BJ (cell line): ENCODE data around the gene PTPRG. TPM values are rescaled to one million over a fixed set of nuclear protein-coding genes. Genes with fewer than 3 reads are reported as not detected.

Source experiments
- CTCF ChIA-PET: fragments of 350-600 bp; formaldehyde crosslinking; extraction: SDS; loops from one replicate; lab custom pipeline; 2021; ENCODE audit warnings: antibody characterized with exemption, inconsistent platforms; lab: Yijun Ruan, JAX
- POLR2A ChIA-PET: fragments of 300-600 bp; sonication (Branson Sonifier 250); formaldehyde crosslinking; extraction: SDS; loops from one replicate; lab custom pipeline; 2021; ENCODE audit warnings: antibody characterized with exemption; lab: Charles Lee
- DNase-seq: peaks from one replicate; pipeline ENCODE4 v3.0.0-alpha.2; 2011; ENCODE audit warnings: low read depth
- H3K27me3 ChIP-seq: 2 replicates; pipeline ENCODE4 v1.6.0; 2011; ENCODE audit warnings: low read length; ENCODE audit not compliant: control insufficient read depth, insufficient read depth
- H3K36me3 ChIP-seq: 2 replicates; pipeline ENCODE4 v1.5.1; 2011; ENCODE audit warnings: low read length; ENCODE audit not compliant: control insufficient read depth, insufficient read depth
- H3K4me3 ChIP-seq: 2 replicates; pipeline ENCODE4 v1.5.1; 2011; ENCODE audit warnings: low read depth, mild to moderate bottlenecking, control low read depth, low read length
- polyA plus RNA-seq: library from polyadenylated mRNA; depleted of rRNA; stranded (reverse); fragments of >200 nt; gene quantifications from 2 replicates; pipeline ENCODE4 v1.2.3, GENCODE V29; 2011
- TF ChIP-seq, protein P1 (sequence below): IDR thresholded peaks from 2 replicates; pipeline ENCODE4 v1.5.1; 2011; ENCODE audit warnings: low read depth, mild to moderate bottlenecking, control low read depth, inconsistent platforms, low read length, moderate library complexity; ENCODE audit not compliant: insufficient read depth

PTPRG gene
- polyA plus RNA-seq, 1 experiment: 20.8 TPM

DNA sequence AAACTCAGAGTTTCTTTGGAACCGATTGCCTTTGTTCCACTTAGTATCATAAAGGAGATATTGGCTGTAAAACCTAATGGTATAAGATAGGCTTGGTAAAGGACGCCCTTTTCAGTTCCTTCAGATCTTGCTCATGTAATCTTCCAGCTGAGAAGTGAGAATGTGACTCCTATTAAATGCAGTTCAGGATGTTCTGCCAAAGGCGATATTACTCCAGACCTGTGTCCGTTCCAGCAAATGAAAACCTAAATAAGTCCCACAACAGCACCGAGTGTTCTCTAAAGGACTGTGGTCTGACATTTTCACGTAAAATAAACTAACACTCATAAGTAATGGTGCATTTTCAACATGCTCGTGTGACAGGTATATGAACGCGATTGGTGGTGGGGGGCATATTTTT, 535.8 kb downstream of the PTPRG start:
- TF ChIP-seq, protein P1, sequence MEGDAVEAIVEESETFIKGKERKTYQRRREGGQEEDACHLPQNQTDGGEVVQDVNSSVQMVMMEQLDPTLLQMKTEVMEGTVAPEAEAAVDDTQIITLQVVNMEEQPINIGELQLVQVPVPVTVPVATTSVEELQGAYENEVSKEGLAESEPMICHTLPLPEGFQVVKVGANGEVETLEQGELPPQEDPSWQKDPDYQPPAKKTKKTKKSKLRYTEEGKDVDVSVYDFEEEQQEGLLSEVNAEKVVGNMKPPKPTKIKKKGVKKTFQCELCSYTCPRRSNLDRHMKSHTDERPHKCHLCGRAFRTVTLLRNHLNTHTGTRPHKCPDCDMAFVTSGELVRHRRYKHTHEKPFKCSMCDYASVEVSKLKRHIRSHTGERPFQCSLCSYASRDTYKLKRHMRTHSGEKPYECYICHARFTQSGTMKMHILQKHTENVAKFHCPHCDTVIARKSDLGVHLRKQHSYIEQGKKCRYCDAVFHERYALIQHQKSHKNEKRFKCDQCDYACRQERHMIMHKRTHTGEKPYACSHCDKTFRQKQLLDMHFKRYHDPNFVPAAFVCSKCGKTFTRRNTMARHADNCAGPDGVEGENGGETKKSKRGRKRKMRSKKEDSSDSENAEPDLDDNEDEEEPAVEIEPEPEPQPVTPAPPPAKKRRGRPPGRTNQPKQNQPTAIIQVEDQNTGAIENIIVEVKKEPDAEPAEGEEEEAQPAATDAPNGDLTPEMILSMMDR: no peak
- ChIA-PET POLR2A (no interaction called here), CTCF (no interaction called here)
- DNase-seq: no peak
- no peak overlapping the region for H3K4me3 ChIP-seq
- no peaks in the 10 kb centered on the region for H3K36me3 ChIP-seq
- no peaks in the 10 kb centered on the region for H3K27me3 ChIP-seq

DNA sequence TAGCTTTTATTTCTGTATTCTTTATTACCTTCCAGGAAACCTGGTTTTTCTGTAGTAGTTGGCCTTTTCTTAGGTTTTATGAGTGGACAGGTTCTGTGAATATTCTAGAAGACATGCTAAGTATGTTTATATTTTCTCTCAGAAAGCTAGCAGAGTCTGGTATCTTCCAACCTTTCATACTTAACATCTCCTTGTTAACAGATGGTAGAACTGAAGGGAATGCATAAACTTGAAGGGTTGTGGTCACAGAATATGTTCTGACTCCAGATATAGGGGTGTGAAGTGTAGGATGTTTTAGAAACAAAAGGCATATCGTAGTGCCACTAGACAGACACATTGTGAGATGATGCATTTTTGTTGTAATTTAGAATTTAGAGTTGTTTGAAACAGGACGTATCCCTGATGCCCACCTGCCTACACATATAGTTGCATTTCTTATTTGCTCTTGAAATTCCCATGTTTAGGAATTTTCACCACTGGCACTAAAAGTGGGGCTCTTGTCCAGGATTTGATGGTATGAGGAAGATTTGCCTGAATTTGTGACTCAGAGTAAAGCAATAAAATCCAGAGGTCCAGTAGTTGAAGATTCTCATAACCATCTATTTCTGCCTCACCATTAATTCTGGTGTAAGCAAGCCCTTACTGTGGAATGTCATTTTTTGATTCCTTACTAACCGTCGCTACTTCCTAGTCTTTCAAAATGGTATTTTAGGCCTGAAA, 537.4 kb downstream of the PTPRG start:
- peak; percentile 30 for DNase-seq
- Histone ChIP-seq H3K27me3 (no peaks in the 10 kb centered on the region), H3K36me3 (no peaks in the 10 kb centered on the region), H3K4me3 (no peak overlapping the region)
- ChIA-PET POLR2A (no interaction called here), CTCF (no interaction called here)
- TF ChIP-seq, protein P1: no peak

DNA sequence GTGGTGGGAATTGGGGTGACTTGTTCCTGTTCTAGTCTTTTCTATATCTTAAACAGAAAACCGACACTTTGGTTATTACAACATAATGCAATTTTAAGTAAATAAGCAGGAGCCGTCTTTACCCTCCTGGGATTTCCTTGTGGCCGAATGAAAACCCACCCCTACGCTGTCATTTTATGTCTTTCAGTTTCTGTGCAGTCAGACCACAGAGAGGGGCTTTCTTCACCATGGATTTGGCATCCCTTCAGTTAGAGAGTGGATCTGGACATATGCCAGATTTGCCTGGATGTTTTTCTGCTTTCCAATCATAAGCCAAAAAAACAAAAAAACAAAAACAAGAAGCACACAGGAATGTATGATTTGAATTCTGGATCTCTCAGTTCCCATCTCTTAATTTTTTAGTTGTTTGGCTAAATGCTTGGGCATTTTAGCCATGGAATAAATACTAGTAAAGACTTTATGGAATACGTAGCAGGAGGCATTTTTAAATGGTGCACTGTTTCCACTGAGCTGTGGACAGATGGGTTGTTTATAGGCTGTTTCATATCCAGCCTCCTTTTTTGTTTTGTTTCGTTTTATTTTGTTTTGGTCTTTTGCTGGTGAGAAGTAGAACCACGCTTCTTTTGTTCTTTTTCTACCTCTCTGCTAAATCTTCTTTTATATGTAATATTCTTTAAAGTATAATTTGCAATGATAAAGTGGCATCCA, 539.1 kb downstream of the PTPRG start:
- H3K36me3 ChIP-seq: no peaks in the 10 kb centered on the region
- ChIA-PET POLR2A (no interaction called here), CTCF (no interaction called here)
- no peak overlapping the region for H3K4me3 ChIP-seq
- TF ChIP-seq, protein P1: no peak
- no peaks in the 10 kb centered on the region for H3K27me3 ChIP-seq
- no peak for DNase-seq

DNA sequence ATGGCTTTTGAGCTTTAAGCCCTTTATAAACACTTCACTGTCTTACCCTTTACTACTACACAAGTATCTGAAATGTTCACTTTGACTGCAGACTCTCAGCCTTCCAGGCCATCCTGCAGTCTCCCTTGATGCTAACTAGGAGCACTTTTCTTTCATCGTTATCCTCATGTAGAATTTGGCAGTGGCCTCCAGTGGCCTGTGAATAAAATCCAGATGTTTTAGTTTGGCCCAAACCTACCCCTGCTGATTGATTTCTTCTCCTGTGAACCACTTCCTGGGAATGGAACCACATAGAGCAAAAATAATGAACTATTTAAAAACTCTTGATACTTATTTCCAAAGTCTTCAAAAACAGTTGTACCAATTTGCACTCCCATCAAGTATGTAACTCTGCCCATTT, 540.1 kb downstream of the PTPRG start:
- Histone ChIP-seq H3K36me3 (no peaks in the 10 kb centered on the region), H3K27me3 (no peaks in the 10 kb centered on the region), H3K4me3 (no peak overlapping the region)
- no peak for DNase-seq
- ChIA-PET CTCF (no interaction called here), POLR2A (no interaction called here)
- TF ChIP-seq, protein P1: no peak

DNA sequence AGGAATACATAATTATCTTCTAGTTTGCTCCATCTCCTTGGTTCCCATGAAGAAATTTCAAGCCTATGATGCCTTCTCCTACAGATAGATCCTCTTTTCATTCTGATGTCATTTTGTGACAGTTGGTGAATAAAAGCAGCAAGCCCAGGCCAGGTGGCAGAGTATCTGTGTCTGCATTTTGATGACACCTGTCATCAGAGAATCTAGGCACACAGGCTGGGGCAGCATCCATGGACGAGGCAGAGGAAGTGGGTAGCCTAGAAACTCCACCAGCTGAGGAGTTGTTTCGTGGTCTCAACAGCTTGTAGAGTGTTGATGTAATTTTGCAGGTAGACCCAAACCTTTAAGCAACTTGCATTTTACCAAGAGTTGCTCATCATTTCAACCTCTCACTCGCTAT, 542.2 kb downstream of the PTPRG start:
- TF ChIP-seq, protein P1: no peak
- no peak overlapping the region for H3K4me3 ChIP-seq
- DNase-seq: no peak
- ChIA-PET CTCF (interaction anchor here (1.2 kb wide), 1 partner anchor 85 kb away, joined by 3 read pairs; no protein-coding TSS in a partner anchor), POLR2A (no interaction called here)
- H3K27me3 ChIP-seq: no peaks in the 10 kb centered on the region
- no peaks in the 10 kb centered on the region for H3K36me3 ChIP-seq
